Dendritic cell treated with granulocyte-macrophage colony-stimulating factor and Interleukin-4, amounts not matched to agents 40 ng/mL and 50 ng/mL, for 4 days (primary cell): ENCODE measurements around the gene SON.
"Not testable (repeated sequence)": the region's sequence is repeated elsewhere in the genome, so short reads cannot be mapped to it uniquely, and the experiment has no call there.

Experiments
- H3K27ac Mint-ChIP-seq: one replicate; pipeline ENCODE4 v1.8.0; 2022; ENCODE audit warnings: mild to moderate bottlenecking, mixed read lengths
- H3K27me3 Mint-ChIP-seq: one replicate; pipeline ENCODE4 v1.8.0; 2022; ENCODE audit warnings: mild to moderate bottlenecking, mixed read lengths
- H3K36me3 Mint-ChIP-seq: one replicate; pipeline ENCODE4 v1.8.0; 2022; ENCODE audit warnings: low read depth, mixed read lengths
- H3K4me1 Mint-ChIP-seq: one replicate; pipeline ENCODE4 v1.8.0; 2022; ENCODE audit warnings: low read depth, mixed read lengths
- H3K4me3 Mint-ChIP-seq: one replicate; pipeline ENCODE4 v1.8.0; 2022; ENCODE audit warnings: mild to moderate bottlenecking, moderate library complexity, mixed read lengths
- H3K9me3 Mint-ChIP-seq: one replicate; pipeline ENCODE4 v1.8.0; 2022; ENCODE audit warnings: mixed read lengths
- intact Hi-C: fragments of 100-400 bp; cut with micrococcal nuclease; formaldehyde crosslinking; loops from one replicate; pipeline ENCODE4 v1.15.0; 2022

SON gene

GRCh38 chr21:33611006-33611744 lies 68.3 kb downstream of the SON start:
- Mint-ChIP-seq H3K27me3 (no peaks in the 10 kb centered on the region), H3K36me3 (peaks cover 84% of the 10 kb centered on the region), H3K4me1 (no peaks in the 10 kb centered on the region), H3K9me3 (no peaks in the 10 kb centered on the region), H3K27ac (no peak overlapping the region), H3K4me3 (no peak overlapping the region)
- intact Hi-C loops = no loop called here

GRCh38 chr21:33617565-33617964 lies 74.7 kb downstream of the SON start:
- H3K4me3 Mint-ChIP-seq, H3K9me3 Mint-ChIP-seq, intact Hi-C loops, H3K27me3 Mint-ChIP-seq: not testable (repeated sequence)
- Mint-ChIP-seq H3K27ac (peak overlapping the region; percentile 80), H3K36me3 (peaks cover 92% of the 10 kb centered on the region), H3K4me1 (peaks cover 27% of the 10 kb centered on the region)

GRCh38 chr21:33618407-33618806 lies 75.6 kb downstream of the SON start:
- intact Hi-C loops = no loop called here
- Mint-ChIP-seq H3K36me3 (peaks cover 90% of the 10 kb centered on the region), H3K27me3 (no peaks in the 10 kb centered on the region), H3K9me3 (peaks cover 7% of the 10 kb centered on the region), H3K4me1 (peaks cover 27% of the 10 kb centered on the region), H3K27ac (peak overlapping the region; percentile 10), H3K4me3 (no peak overlapping the region)

DNA sequence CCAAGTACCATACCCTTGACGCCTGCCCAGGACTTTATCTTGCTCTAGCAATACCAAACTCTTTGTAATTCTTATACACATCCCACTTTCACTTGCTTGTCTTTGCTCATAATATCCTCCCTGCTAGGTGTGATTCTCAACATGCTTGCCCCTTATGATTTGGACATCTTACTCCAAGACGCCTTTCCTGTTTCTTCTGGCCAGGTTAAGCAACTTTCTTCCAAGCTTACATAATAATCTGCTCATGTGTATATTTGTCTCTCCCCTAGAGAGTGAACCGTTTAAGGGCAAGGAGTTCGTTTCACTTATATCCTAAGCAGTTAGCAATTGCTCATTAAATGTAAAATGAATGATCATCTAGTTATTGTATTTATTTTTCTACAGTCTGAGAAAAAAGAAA lies 76.9 kb downstream of the SON start:
- intact Hi-C loops = no loop called here
- H3K4me3 Mint-ChIP-seq = no peak overlapping the region
- H3K4me1 Mint-ChIP-seq = peaks cover 27% of the 10 kb centered on the region
- no peaks in the 10 kb centered on the region for H3K27me3 Mint-ChIP-seq
- no peak overlapping the region for H3K27ac Mint-ChIP-seq
- peaks cover 7% of the 10 kb centered on the region for H3K9me3 Mint-ChIP-seq
- peaks cover 87% of the 10 kb centered on the region for H3K36me3 Mint-ChIP-seq

DNA sequence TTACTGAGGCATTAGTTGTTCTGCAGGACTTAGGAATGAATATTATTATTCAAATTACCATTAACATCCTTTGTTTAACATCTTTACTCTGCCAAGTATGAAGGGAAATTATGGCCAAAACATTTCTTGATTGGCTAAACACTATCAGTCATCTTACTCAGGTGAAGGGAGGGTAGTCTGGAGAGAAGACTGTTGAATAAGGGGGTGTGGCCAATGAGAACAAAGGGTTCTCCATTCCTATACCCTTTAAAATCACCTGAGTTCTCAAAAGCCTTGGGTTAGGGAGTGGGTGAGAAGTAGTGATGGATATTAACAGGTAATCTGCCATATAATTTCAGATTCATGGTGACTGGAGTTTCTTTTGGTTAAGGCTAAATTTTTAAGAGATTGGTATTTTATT lies 79.4 kb downstream of the SON start:
- H3K36me3 Mint-ChIP-seq = peaks cover 83% of the 10 kb centered on the region
- intact Hi-C loops = no loop called here
- no peak overlapping the region for H3K4me3 Mint-ChIP-seq
- H3K27me3 Mint-ChIP-seq = no peaks in the 10 kb centered on the region
- no peak overlapping the region for H3K27ac Mint-ChIP-seq
- H3K9me3 Mint-ChIP-seq = peaks cover 5% of the 10 kb centered on the region
- H3K4me1 Mint-ChIP-seq = peaks cover 32% of the 10 kb centered on the region

DNA sequence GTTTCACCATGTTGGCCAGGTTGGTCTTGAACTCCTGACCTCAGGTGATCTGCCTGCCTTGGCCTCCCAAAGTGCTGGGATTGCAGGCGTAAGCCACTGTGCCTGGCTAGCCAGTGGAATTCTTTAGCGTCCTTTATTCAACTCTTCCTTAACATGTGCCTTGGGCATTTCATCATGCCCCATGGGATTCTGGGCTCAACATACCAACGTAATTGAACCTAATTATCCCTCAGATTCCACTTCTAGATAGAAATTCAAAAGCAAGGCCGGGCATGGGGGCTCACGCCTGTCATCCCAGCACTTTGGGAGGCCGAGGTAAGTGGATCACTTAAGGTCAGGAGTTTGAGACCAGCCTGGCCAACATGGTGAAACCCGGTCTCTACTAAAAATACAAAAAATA lies 83.3 kb downstream of the SON start:
- H3K4me3 Mint-ChIP-seq, H3K27ac Mint-ChIP-seq, H3K27me3 Mint-ChIP-seq, H3K4me1 Mint-ChIP-seq, intact Hi-C loops, H3K9me3 Mint-ChIP-seq: not testable (repeated sequence)
- peaks cover 85% of the 10 kb centered on the region for H3K36me3 Mint-ChIP-seq
